Neural cell (in vitro differentiated cells): ENCODE results near the gene ST6GALNAC3. TPM values are rescaled to one million over a fixed set of nuclear protein-coding genes. Genes with fewer than 3 reads are reported as not detected.

Source experiments
- H2AFZ ChIP-seq: fragments of 200-600, 300-800 bp; sonication (generic), shearing (Covaris generic); 2 replicates; pipeline ENCODE4 v1.6.0; 2014; ENCODE audit warnings: low read depth, mild to moderate bottlenecking, antibody characterized with exemption, low read length, moderate library complexity
- H3F3A ChIP-seq: fragments of 200-600 bp; shearing (Covaris generic); 2 replicates; pipeline ENCODE4 v1.6.1; 2016; ENCODE audit warnings: mild to moderate bottlenecking, moderate library complexity, mixed read lengths, antibody characterized with exemption, low read length; ENCODE audit not compliant: insufficient read depth, poor library complexity, severe bottlenecking
- H3K27ac ChIP-seq: fragments of 200-600, 300-800 bp; sonication (generic), shearing (Covaris generic); 2 replicates; pipeline ENCODE4 v1.5.1; 2014; ENCODE audit warnings: mild to moderate bottlenecking, low read length, moderate library complexity
- H3K27me3 ChIP-seq: fragments of 300-800, 200-600 bp; sonication (generic), shearing (Covaris generic); 2 replicates; pipeline ENCODE4 v1.6.0; 2014; ENCODE audit warnings: mild to moderate bottlenecking, low read depth, low read length, moderate library complexity; ENCODE audit not compliant: insufficient read depth
- H3K36me3 ChIP-seq: fragments of 300-800, 200-600 bp; sonication (generic), shearing (Covaris generic); 2 replicates; pipeline ENCODE4 v1.5.1; 2014; ENCODE audit warnings: mild to moderate bottlenecking, antibody characterized with exemption, low read length, moderate library complexity; ENCODE audit not compliant: insufficient read depth
- H3K4me2 ChIP-seq: fragments of 300-800, 200-600 bp; sonication (generic), shearing (Covaris generic); 2 replicates; pipeline ENCODE4 v1.6.0; 2014; ENCODE audit warnings: mild to moderate bottlenecking, low read length
- H3K4me3 ChIP-seq: fragments of 300-800, 200-600 bp; sonication (generic), shearing (Covaris generic); 2 replicates; pipeline ENCODE4 v1.5.1; 2014; ENCODE audit warnings: mild to moderate bottlenecking, low read length, moderate library complexity
- H3K79me2 ChIP-seq: fragments of 200-600 bp; shearing (Covaris generic); replicated peaks from 2 replicates; pipeline ENCODE4 v1.6.0; 2014; ENCODE audit warnings: mild to moderate bottlenecking, low read length, moderate library complexity; ENCODE audit not compliant: insufficient read depth
- H3K9ac ChIP-seq: fragments of 300-800, 200-600 bp; sonication (generic), shearing (Covaris generic); 2 replicates; pipeline ENCODE4 v1.6.1; 2016; ENCODE audit warnings: mild to moderate bottlenecking, low read length, mixed read lengths
- H3K9me2 ChIP-seq: fragments of 200-600 bp; shearing (Covaris generic); 2 replicates; pipeline ENCODE4 v1.6.1; 2016; ENCODE audit warnings: mild to moderate bottlenecking, low read length, mixed read lengths; ENCODE audit not compliant: insufficient read depth
- H3K9me3 ChIP-seq: fragments of 200-600, 300-800 bp; sonication (generic), shearing (Covaris generic); 2 replicates; pipeline ENCODE4 v1.6.1; 2016; ENCODE audit warnings: mild to moderate bottlenecking, mixed run types, low read length, moderate library complexity, mixed read lengths
- H4K20me1 ChIP-seq: fragments of 200-600 bp; shearing (Covaris generic); 2 replicates; pipeline ENCODE4 v1.6.1; 2016; ENCODE audit warnings: mild to moderate bottlenecking, mixed run types; ENCODE audit not compliant: insufficient read depth
- CTCF ChIP-seq: fragments of 450-650 bp; IDR thresholded peaks from 2 replicates; pipeline ENCODE4 v1.5.1; 2014; ENCODE audit warnings: antibody characterized with exemption, mild to moderate bottlenecking, moderate library complexity; ENCODE audit not compliant: poor library complexity, severe bottlenecking
- EP300 ChIP-seq: fragments of 450-650 bp; conservative IDR thresholded peaks from 2 replicates; pipeline ENCODE4 v1.6.1; 2014; ENCODE audit warnings: antibody characterized with exemption, mild to moderate bottlenecking, moderate library complexity; ENCODE audit not compliant: poor library complexity, severe bottlenecking
- EZH2 ChIP-seq: fragments of 200-600, 300-800 bp; shearing (Covaris generic), sonication (generic); IDR thresholded peaks from 2 replicates; pipeline ENCODE4 v1.6.1; 2014; ENCODE audit warnings: antibody characterized with exemption, low read length, borderline replicate concordance, mild to moderate bottlenecking; ENCODE audit not compliant: insufficient read depth, poor library complexity, severe bottlenecking
- MXI1 ChIP-seq: fragments of 450-650 bp; conservative IDR thresholded peaks from 2 replicates; pipeline ENCODE4 v1.6.1; 2014; ENCODE audit warnings: antibody characterized with exemption, mild to moderate bottlenecking; ENCODE audit not compliant: poor library complexity, severe bottlenecking
- POLR2AphosphoS5 ChIP-seq: IDR thresholded peaks from 2 replicates; pipeline ENCODE4 v1.6.1; 2012
- RAD21 ChIP-seq: fragments of 450-650 bp; conservative IDR thresholded peaks from 2 replicates; pipeline ENCODE4 v1.6.1; 2014; ENCODE audit warnings: antibody characterized with exemption, mild to moderate bottlenecking, moderate library complexity
- REST ChIP-seq: IDR thresholded peaks from 2 replicates; pipeline ENCODE4 v1.6.1; 2012; ENCODE audit warnings: borderline replicate concordance
- SMC3 ChIP-seq: fragments of 450-650 bp; conservative IDR thresholded peaks from 2 replicates; pipeline ENCODE4 v1.6.1; 2014; ENCODE audit warnings: antibody characterized with exemption, mild to moderate bottlenecking, moderate library complexity; ENCODE audit not compliant: poor library complexity
- TAF1 ChIP-seq: IDR thresholded peaks from 2 replicates; pipeline ENCODE4 v1.6.1; 2012; ENCODE audit warnings: low read depth
- polyA plus RNA-seq: library from polyadenylated mRNA; depleted of rRNA; stranded (reverse); fragments of >200 nt; gene quantifications from 2 replicates; pipeline ENCODE4 v1.2.3, GENCODE V29; 2014

The ST6GALNAC3 gene
- polyA plus RNA-seq, 1 donor from 2014 or later = 3.6 TPM

- no peak overlapping the region for H3K27ac ChIP-seq
- H2AFZ ChIP-seq = no peak overlapping the region
- no peaks in the 10 kb centered on the region for H3F3A ChIP-seq
- no peaks in the 10 kb centered on the region for H3K79me2 ChIP-seq
- H4K20me1 ChIP-seq = no peaks in the 10 kb centered on the region
- no peaks in the 10 kb centered on the region for H3K9me2 ChIP-seq
- H3K36me3 ChIP-seq = no peaks in the 10 kb centered on the region
- TF ChIP-seq TAF1 (no peak), CTCF (no peak), EZH2 (no peak), POLR2AphosphoS5 (no peak), RAD21 (no peak), MXI1 (no peak), EP300 (no peak), SMC3 (no peak), REST (no peak)
- no peak overlapping the region for H3K4me3 ChIP-seq
- no peaks in the 10 kb centered on the region for H3K27me3 ChIP-seq
- no peak overlapping the region for H3K4me2 ChIP-seq
- H3K9me3 ChIP-seq = no peaks in the 10 kb centered on the region
- no peak overlapping the region for H3K9ac ChIP-seq
Measured at GRCh38 chr1:76465030-76465429, 390.5 kb downstream of the ST6GALNAC3 start.

GRCh38 chr1:76470166-76470565 is 395.6 kb downstream of the ST6GALNAC3 start:
- Histone ChIP-seq H3K79me2 (no peaks in the 10 kb centered on the region), H3F3A (no peaks in the 10 kb centered on the region), H3K4me2 (no peak overlapping the region), H3K36me3 (no peaks in the 10 kb centered on the region), H2AFZ (no peak overlapping the region), H4K20me1 (no peaks in the 10 kb centered on the region), H3K4me3 (no peak overlapping the region), H3K9me3 (no peaks in the 10 kb centered on the region), H3K9me2 (no peaks in the 10 kb centered on the region), H3K27ac (no peak overlapping the region), H3K9ac (no peak overlapping the region), H3K27me3 (no peaks in the 10 kb centered on the region)
- TF ChIP-seq RAD21 (no peak), POLR2AphosphoS5 (no peak), SMC3 (no peak), TAF1 (no peak), EP300 (no peak), CTCF (no peak), MXI1 (no peak), REST (no peak), EZH2 (no peak)
